Keratinocyte (primary cell): ENCODE data around the gene C7orf57. TPM values are rescaled to one million over a fixed set of nuclear protein-coding genes. Genes with fewer than 3 reads are reported as not detected.

ENCODE experiments used
- DNase-seq: peaks from one replicate; pipeline ENCODE4 v3.0.0-alpha.2; 2011; ENCODE audit warnings: low read depth, missing footprints, low spot score
- FAIRE-seq: peaks from 2 replicates; lab custom pipeline; 2011; peaks lifted over from hg19 to GRCh38; lab: Jason Lieb, UNC
- H2AFZ ChIP-seq: 2 replicates; pipeline ENCODE4 v1.6.0; 2012; ENCODE audit warnings: low read length, control low read depth, inconsistent platforms; ENCODE audit not compliant: control insufficient read depth
- H3K27ac ChIP-seq: 2 replicates; pipeline ENCODE4 v1.5.1; 2011; ENCODE audit warnings: low read length; ENCODE audit not compliant: control insufficient read depth, insufficient read depth
- H3K27me3 ChIP-seq: 3 replicates; pipeline ENCODE4 v1.6.0; 2011; ENCODE audit warnings: low read length; ENCODE audit not compliant: control insufficient read depth, insufficient read depth; ENCODE audit errors: extremely low read depth
- H3K36me3 ChIP-seq, 2 experiments: 2 replicates in 1 of 2; 3 replicates in 1 of 2; pipeline ENCODE4 v1.5.1; 2011; ENCODE audit warnings: low read length in 2 of 2, mild to moderate bottlenecking in 1 of 2; ENCODE audit not compliant: control insufficient read depth in 2 of 2, insufficient read depth in 2 of 2; ENCODE audit errors: extremely low read depth in 1 of 2
- H3K4me1 ChIP-seq: 3 replicates; pipeline ENCODE4 v1.5.1; 2011; ENCODE audit warnings: low read length; ENCODE audit not compliant: control insufficient read depth, insufficient read depth; ENCODE audit errors: extremely low read depth
- H3K4me2 ChIP-seq: 3 replicates; pipeline ENCODE4 v1.6.0; 2011; ENCODE audit warnings: low read depth, low read length; ENCODE audit not compliant: control insufficient read depth, insufficient read depth; ENCODE audit errors: extremely low read depth
- H3K4me3 ChIP-seq, 3 experiments: fragments of 200-600 bp in 1 of 3; sonication (generic) in 1 of 3; 2 replicates in 2 of 3; 3 replicates in 1 of 3; pipeline ENCODE4 v1.5.1; 2011 to 2016; ENCODE audit warnings: low read length in 3 of 3, mild to moderate bottlenecking in 3 of 3, control low read depth in 2 of 3, inconsistent platforms in 1 of 3, low read depth in 1 of 3, mixed read lengths in 1 of 3, mixed run types in 1 of 3, moderate library complexity in 1 of 3; ENCODE audit not compliant: control insufficient read depth in 2 of 3, insufficient read depth in 2 of 3; ENCODE audit errors: extremely low read depth in 1 of 3
- H3K79me2 ChIP-seq: 2 replicates; pipeline ENCODE4 v1.6.0; 2012; ENCODE audit warnings: low read length; ENCODE audit not compliant: control insufficient read depth, insufficient read depth
- H3K9ac ChIP-seq: 3 replicates; pipeline ENCODE4 v1.6.0; 2011; ENCODE audit warnings: low read length; ENCODE audit not compliant: control insufficient read depth, insufficient read depth; ENCODE audit errors: extremely low read depth
- H3K9me1 ChIP-seq: 3 replicates; pipeline ENCODE4 v1.6.0; 2011; ENCODE audit warnings: low read length; ENCODE audit not compliant: control insufficient read depth, insufficient read depth; ENCODE audit errors: extremely low read depth
- H3K9me3 ChIP-seq: 2 replicates; pipeline ENCODE4 v1.5.1; 2012; ENCODE audit warnings: low read depth, low read length; ENCODE audit not compliant: control insufficient read depth
- H4K20me1 ChIP-seq: 3 replicates; pipeline ENCODE4 v1.6.0; 2011; ENCODE audit warnings: low read length; ENCODE audit not compliant: control insufficient read depth, insufficient read depth; ENCODE audit errors: extremely low read depth
- CTCF ChIP-seq, 3 experiments: IDR thresholded peaks in 1 of 3; conservative IDR thresholded peaks in 1 of 3; optimal IDR thresholded peaks in 1 of 3; 2 replicates in 2 of 3; 3 replicates in 1 of 3; pipeline versions ENCODE3 to v1.5.1; 2011; ENCODE audit warnings: low read length in 3 of 3, mild to moderate bottlenecking in 3 of 3, moderate library complexity in 2 of 3, control low read depth in 1 of 3, inconsistent platforms in 1 of 3; ENCODE audit not compliant: insufficient read depth in 2 of 3; ENCODE audit errors: extremely low read depth in 1 of 3
- EZH2 ChIP-seq: IDR thresholded peaks from one replicate; pipeline ENCODE4 v1.6.1; 2012; ENCODE audit warnings: inconsistent platforms, mild to moderate bottlenecking, low read length, moderate library complexity
- dilution Hi-C: fragments of 300-500 bp; cut with MboI; formaldehyde crosslinking; loops from one replicate; pipeline ENCODE4 v1.7.0; 2020; ENCODE audit warnings: low sequenced_read_pairs; ENCODE audit not compliant: extremely low pct_ligation_motif_present
- polyA plus RNA-seq, 5 experiments: library from polyadenylated mRNA; depleted of rRNA in 3 of 5; stranded (reverse) in 3 of 5; stranded (forward) in 1 of 5; unstranded in 1 of 5; fragments of >200 nt; gene quantifications; 1 replicate in 1 of 5; 2 replicates in 3 of 5; 3 replicates in 1 of 5; pipeline versions ENCODE4 v1.2.1 to v1.2.3, GENCODE V29; 2011 to 2012; ENCODE audit warnings: missing spikeins in 2 of 5, low read depth in 1 of 5, low replicate concordance in 1 of 5

Gene C7orf57
- polyA plus RNA-seq, 1 donor (not counting 4 experiments of a cell fraction or from before 2014, with no cell fraction given): 0.60 TPM

DNA sequence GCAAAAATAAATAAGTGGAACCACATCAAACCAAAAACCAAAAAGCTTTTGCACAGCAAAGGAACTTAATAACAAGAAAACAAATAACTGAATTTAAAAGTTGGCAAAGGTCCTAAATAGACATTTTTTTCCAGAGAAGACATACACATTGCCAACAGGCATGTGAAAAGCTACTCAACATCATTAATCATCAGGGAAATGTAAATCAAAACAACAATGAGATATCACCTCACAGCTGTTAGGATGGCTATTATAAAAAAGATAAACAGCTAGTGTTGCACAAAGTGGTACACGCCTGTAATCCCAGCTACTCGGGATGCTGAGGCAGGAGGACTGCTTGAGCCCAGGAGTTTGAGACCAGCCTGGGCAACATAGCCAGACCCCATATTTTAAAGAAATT, 4.2 kb upstream of the C7orf57 start:
- H3K9me1 ChIP-seq: no peaks in the 10 kb centered on the region
- H3K4me1 ChIP-seq: peaks cover 7% of the 10 kb centered on the region
- no peak overlapping the region for H3K27ac ChIP-seq
- FAIRE-seq (no peak), DNase-seq (no peak)
- no peaks in the 10 kb centered on the region for H3K9me3 ChIP-seq
- dilution Hi-C loops: no loop called here
- H3K79me2 ChIP-seq: no peaks in the 10 kb centered on the region
- TF ChIP-seq CTCF (optimal IDR thresholded peaks at IDR 0.05 in 1 of 3, IDR thresholded peaks at IDR 0.05 in 1 of 3, conservative IDR thresholded peaks at IDR 0.05 in 1 of 3; ENCODE audit: extremely low read depth in 1 of 3, insufficient read depth in 2 of 3, low read length in 3 of 3) (no peak), EZH2 (no peak)
- H2AFZ ChIP-seq: no peak overlapping the region
- no peak overlapping the region for H3K4me3 ChIP-seq
- H3K36me3 ChIP-seq: no peaks in the 10 kb centered on the region
- H3K4me2 ChIP-seq: no peak overlapping the region
- no peaks in the 10 kb centered on the region for H4K20me1 ChIP-seq
- no peak overlapping the region for H3K9ac ChIP-seq
- H3K27me3 ChIP-seq: peaks cover 5% of the 10 kb centered on the region

DNA sequence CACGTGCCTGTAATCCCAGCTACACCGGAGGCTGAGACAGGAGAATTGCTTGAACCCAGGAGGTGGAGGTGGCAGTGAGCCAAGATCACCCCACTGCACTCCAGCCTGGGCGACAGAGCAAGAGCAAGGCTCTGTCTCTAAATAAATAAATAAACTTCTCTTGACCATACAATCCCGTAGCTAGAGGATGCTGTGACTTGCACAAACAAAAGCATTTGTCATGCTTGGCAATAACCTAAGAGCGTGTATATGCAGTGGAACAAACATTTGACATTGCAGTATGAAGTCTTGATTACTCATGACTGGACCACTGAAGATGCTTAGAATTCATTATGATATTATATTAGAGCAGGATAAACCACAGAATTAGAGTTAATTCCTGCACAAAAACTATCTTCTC, 1.4 kb upstream of the C7orf57 start:
- DNase-seq (no peak), FAIRE-seq (no peak)
- Histone ChIP-seq H4K20me1 (no peaks in the 10 kb centered on the region), H3K27me3 (peaks cover 6% of the 10 kb centered on the region), H3K4me2 (no peak overlapping the region), H3K79me2 (no peaks in the 10 kb centered on the region), H3K4me1 (peaks cover 7% of the 10 kb centered on the region), H3K27ac (no peak overlapping the region), H2AFZ (no peak overlapping the region), H3K36me3 (no peaks in the 10 kb centered on the region), H3K4me3 (no peak overlapping the region), H3K9me1 (no peaks in the 10 kb centered on the region), H3K9ac (no peak overlapping the region), H3K9me3 (no peaks in the 10 kb centered on the region)
- dilution Hi-C loops: no loop called here
- TF ChIP-seq EZH2 (no peak), CTCF (optimal IDR thresholded peaks at IDR 0.05 in 1 of 3, IDR thresholded peaks at IDR 0.05 in 1 of 3, conservative IDR thresholded peaks at IDR 0.05 in 1 of 3; ENCODE audit: extremely low read depth in 1 of 3, insufficient read depth in 2 of 3, low read length in 3 of 3) (no peak)
